ENCODE results near the gene CDH7. TPM values are rescaled to one million over a fixed set of nuclear protein-coding genes. Genes with fewer than 3 reads are reported as not detected.

The CDH7 gene
- total RNA-seq, 3 donors from 2014 or later: 0.16 TPM; not detected in 2

GRCh38 chr18:65721619-65722018 lies 29.2 kb upstream of the CDH7 start:
- intact Hi-C loops (cut with DNase I; ENCODE audit: low total_unique reads): no loop called here
- Histone ChIP-seq H3K4me1 (no peaks in the 10 kb centered on the region), H3K36me3 (no peaks in the 10 kb centered on the region), H3K27ac (no peak overlapping the region), H3K27me3 (no peaks in the 10 kb centered on the region), H3K4me3 (no peak overlapping the region), H3K9me3 (no peaks in the 10 kb centered on the region)
- TF ChIP-seq, protein P1, sequence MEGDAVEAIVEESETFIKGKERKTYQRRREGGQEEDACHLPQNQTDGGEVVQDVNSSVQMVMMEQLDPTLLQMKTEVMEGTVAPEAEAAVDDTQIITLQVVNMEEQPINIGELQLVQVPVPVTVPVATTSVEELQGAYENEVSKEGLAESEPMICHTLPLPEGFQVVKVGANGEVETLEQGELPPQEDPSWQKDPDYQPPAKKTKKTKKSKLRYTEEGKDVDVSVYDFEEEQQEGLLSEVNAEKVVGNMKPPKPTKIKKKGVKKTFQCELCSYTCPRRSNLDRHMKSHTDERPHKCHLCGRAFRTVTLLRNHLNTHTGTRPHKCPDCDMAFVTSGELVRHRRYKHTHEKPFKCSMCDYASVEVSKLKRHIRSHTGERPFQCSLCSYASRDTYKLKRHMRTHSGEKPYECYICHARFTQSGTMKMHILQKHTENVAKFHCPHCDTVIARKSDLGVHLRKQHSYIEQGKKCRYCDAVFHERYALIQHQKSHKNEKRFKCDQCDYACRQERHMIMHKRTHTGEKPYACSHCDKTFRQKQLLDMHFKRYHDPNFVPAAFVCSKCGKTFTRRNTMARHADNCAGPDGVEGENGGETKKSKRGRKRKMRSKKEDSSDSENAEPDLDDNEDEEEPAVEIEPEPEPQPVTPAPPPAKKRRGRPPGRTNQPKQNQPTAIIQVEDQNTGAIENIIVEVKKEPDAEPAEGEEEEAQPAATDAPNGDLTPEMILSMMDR (IDR thresholded peaks at IDR 0.05): no peak
- no peak for TF ChIP-seq POLR2AphosphoS5 (IDR thresholded peaks at IDR 0.05)
- no peak for TF ChIP-seq POLR2A (IDR thresholded peaks at IDR 0.05)
- no peak for DNase-seq (ENCODE audit: low spot score in 2 of 2)

DNA sequence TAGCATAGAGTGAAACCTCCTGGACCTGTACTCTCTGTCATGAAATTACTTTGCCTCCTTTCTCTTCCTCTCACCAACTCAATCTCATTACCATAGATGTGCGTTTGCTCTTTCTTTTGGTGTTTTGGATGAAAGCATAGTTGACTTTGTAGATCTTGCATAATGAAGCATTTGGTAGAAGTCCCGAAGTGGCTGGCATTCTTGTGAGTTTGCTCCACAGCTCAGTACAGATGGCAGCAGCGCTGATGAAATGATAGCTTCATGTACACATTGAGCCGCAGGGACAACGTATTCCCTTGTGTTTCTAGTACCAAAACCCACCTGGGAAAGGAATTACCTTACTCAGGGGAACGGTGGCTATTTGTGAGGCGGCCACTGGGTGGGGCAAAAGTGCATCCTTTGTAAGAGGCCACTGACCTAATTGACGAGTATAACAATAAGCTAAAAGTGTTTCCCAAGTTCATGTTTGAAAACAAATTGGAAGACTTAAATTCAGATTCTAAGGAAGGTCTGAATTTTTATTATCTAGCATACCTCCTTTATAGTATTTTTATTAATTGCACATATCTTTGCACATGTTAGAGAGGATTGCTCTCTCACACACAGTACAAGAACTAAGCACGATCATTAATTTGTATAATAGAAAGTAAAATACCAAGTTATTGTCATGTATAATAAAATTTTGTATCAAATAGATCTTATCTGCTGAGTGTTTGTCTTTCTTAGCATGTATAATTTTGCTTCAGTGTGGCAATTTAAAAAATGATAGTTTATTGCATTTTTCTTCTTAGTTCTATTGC lies 25.4 kb upstream of the CDH7 start:
- intact Hi-C loops (cut with DNase I; ENCODE audit: low total_unique reads): no loop called here

DNA sequence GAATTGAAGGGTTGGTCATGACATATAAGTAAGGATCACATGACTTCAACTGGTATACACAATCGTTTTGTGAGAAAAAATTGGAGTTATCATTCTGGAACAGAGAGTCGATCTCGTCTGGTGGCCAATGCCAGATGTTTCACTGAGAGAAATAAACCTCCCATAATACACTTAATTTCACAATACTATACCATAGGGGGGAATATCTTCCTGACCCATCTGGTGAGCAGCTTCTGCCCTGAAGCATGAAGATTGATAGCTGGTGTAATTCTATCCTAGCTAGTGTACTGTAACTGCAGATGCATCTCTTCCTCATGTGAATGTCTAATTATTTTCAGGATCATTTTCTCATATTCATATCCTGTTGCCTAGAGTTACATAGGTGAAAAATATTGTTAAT lies 15.7 kb upstream of the CDH7 start:
- Histone ChIP-seq H3K27ac (no peak overlapping the region), H3K4me1 (no peaks in the 10 kb centered on the region), H3K9me3 (no peaks in the 10 kb centered on the region), H3K4me3 (no peak overlapping the region), H3K36me3 (no peaks in the 10 kb centered on the region), H3K27me3 (no peaks in the 10 kb centered on the region)
- intact Hi-C loops (cut with DNase I; ENCODE audit: low total_unique reads): no loop called here
- TF ChIP-seq POLR2AphosphoS5 (IDR thresholded peaks at IDR 0.05): no peak
- TF ChIP-seq, protein P1 (IDR thresholded peaks at IDR 0.05): no peak
- TF ChIP-seq POLR2A (IDR thresholded peaks at IDR 0.05): no peak
- no peak for DNase-seq (ENCODE audit: low spot score in 2 of 2)

More for the DNA sequence above, 25.4 kb upstream of the CDH7 start:
- no peaks in the 10 kb centered on the region for H3K36me3 ChIP-seq
- no peak for DNase-seq (ENCODE audit: low spot score in 2 of 2)
- TF ChIP-seq POLR2AphosphoS5 (IDR thresholded peaks at IDR 0.05) (no peak), POLR2A (IDR thresholded peaks at IDR 0.05) (no peak)
- TF ChIP-seq, protein P1 (IDR thresholded peaks at IDR 0.05): peak in 2 of 3 donors; percentile 20 to 51
- no peaks in the 10 kb centered on the region for H3K4me1 ChIP-seq
- no peaks in the 10 kb centered on the region for H3K27me3 ChIP-seq
- H3K4me3 ChIP-seq: no peak overlapping the region
- H3K9me3 ChIP-seq: no peaks in the 10 kb centered on the region
- no peak overlapping the region for H3K27ac ChIP-seq

GRCh38 chr18:65737471-65737955 lies 13.3 kb upstream of the CDH7 start:
- no peak overlapping the region for H3K27ac ChIP-seq
- no peaks in the 10 kb centered on the region for H3K36me3 ChIP-seq
- no peaks in the 10 kb centered on the region for H3K27me3 ChIP-seq
- DNase-seq (ENCODE audit: low spot score in 2 of 2): no peak
- H3K9me3 ChIP-seq: no peaks in the 10 kb centered on the region
- TF ChIP-seq POLR2AphosphoS5 (IDR thresholded peaks at IDR 0.05) (no peak), POLR2A (IDR thresholded peaks at IDR 0.05) (no peak)
- TF ChIP-seq, protein P1 (IDR thresholded peaks at IDR 0.05): no peak
- H3K4me3 ChIP-seq: no peak overlapping the region
- no peaks in the 10 kb centered on the region for H3K4me1 ChIP-seq
- intact Hi-C loops (cut with DNase I; ENCODE audit: low total_unique reads): no loop called here

DNA sequence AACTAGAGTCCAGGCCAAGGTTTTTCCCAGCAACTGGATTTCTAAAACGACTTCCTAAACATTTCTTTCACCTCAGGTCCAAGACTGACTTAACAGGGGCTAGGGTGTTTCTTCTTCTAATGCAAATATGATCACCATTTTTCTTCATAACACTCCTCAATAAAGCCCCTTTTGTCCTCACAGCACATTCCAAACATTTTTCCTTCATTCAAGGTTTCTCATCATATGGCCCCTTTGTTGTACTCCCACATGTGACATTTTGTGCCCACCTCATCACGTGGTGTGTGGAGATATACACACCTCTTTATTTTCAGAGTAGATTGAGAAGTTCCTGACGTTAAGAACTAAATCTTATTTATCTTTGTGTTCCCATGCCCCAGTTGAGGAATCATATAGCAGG lies 3.9 kb upstream of the CDH7 start:
- Histone ChIP-seq H3K4me3 (no peak overlapping the region), H3K4me1 (no peaks in the 10 kb centered on the region), H3K27ac (no peak overlapping the region), H3K27me3 (peaks cover 0 to 23% of the 10 kb centered on the region in 2 donors), H3K9me3 (no peaks in the 10 kb centered on the region), H3K36me3 (no peaks in the 10 kb centered on the region)
- TF ChIP-seq, protein P1 (IDR thresholded peaks at IDR 0.05): no peak
- intact Hi-C loops (cut with DNase I; ENCODE audit: low total_unique reads): no loop called here
- DNase-seq (ENCODE audit: low spot score in 2 of 2): no peak
